Neural progenitor cell (in vitro differentiated cells): ENCODE results near the gene TEX2. TPM values are rescaled to one million over a fixed set of nuclear protein-coding genes. Genes with fewer than 3 reads are reported as not detected.

Source experiments
- DNase-seq: peaks from one replicate; pipeline ENCODE4 v3.0.0-alpha.2; 2016; ENCODE audit warnings: low spot score
- H2AFZ ChIP-seq: fragments of 200-600 bp; sonication (generic); replicated peaks from 2 replicates; pipeline ENCODE4 v1.6.1; 2016; ENCODE audit warnings: antibody characterized with exemption
- H3F3A ChIP-seq: fragments of 200-600 bp; sonication (generic); 2 replicates; pipeline ENCODE4 v1.6.1; 2016; ENCODE audit warnings: antibody characterized with exemption, low read depth
- H3K27ac ChIP-seq: fragments of 200-600 bp; sonication (generic); 2 replicates; pipeline ENCODE4 v1.5.1; 2016; ENCODE audit warnings: mild to moderate bottlenecking
- H3K27me3 ChIP-seq: fragments of 200-600 bp; sonication (generic); 2 replicates; pipeline ENCODE4 v1.6.1; 2016; ENCODE audit warnings: mild to moderate bottlenecking, moderate library complexity
- H3K36me3 ChIP-seq: fragments of 200-600 bp; sonication (generic); 2 replicates; pipeline ENCODE4 v1.5.1; 2016
- H3K4me1 ChIP-seq: fragments of 200-600 bp; sonication (generic); 2 replicates; pipeline ENCODE4 v1.6.1; 2016; ENCODE audit warnings: mixed run types
- H3K4me2 ChIP-seq: fragments of 200-600 bp; sonication (generic); 2 replicates; pipeline ENCODE4 v1.6.1; 2016
- H3K4me3 ChIP-seq: fragments of 200-600 bp; sonication (generic); 2 replicates; pipeline ENCODE4 v1.5.1; 2016
- H3K79me2 ChIP-seq: fragments of 200-600 bp; sonication (generic); 2 replicates; pipeline ENCODE4 v1.6.1; 2016; ENCODE audit warnings: low read depth
- H3K9ac ChIP-seq: fragments of 200-600 bp; sonication (generic); 2 replicates; pipeline ENCODE4 v1.6.1; 2016
- H3K9me3 ChIP-seq: fragments of 200-600 bp; sonication (generic); 2 replicates; pipeline ENCODE4 v1.5.1; 2016; ENCODE audit warnings: low read depth
- H4K20me1 ChIP-seq: fragments of 200-600 bp; sonication (generic); 2 replicates; pipeline ENCODE4 v1.6.1; 2016; ENCODE audit warnings: low read depth
- H3K27ac Mint-ChIP-seq: 3 replicates; pipeline ENCODE4 v1.8.0; 2021; ENCODE audit warnings: mixed read lengths
- H3K27me3 Mint-ChIP-seq: 2 replicates; pipeline ENCODE4 v1.8.0; 2022; ENCODE audit warnings: low read depth, mild to moderate bottlenecking, inconsistent platforms, moderate library complexity, mixed read lengths; ENCODE audit not compliant: insufficient read depth
- H3K36me3 Mint-ChIP-seq: 3 replicates; pipeline ENCODE4 v1.8.0; 2021; ENCODE audit warnings: mixed read lengths
- H3K4me1 Mint-ChIP-seq: 3 replicates; pipeline ENCODE4 v1.8.0; 2021; ENCODE audit warnings: mixed read lengths
- H3K4me3 Mint-ChIP-seq: 3 replicates; pipeline ENCODE4 v1.8.0; 2021; ENCODE audit warnings: mild to moderate bottlenecking, moderate library complexity, mixed read lengths
- H3K9me3 Mint-ChIP-seq: 3 replicates; pipeline ENCODE4 v1.8.0; 2020; ENCODE audit warnings: mixed read lengths
- EZH2 ChIP-seq: fragments of 200-600 bp; sonication (generic); IDR thresholded peaks from 2 replicates; pipeline ENCODE4 v1.6.1; 2017; ENCODE audit warnings: antibody characterized with exemption, mild to moderate bottlenecking, moderate library complexity
- EZH2phosphoT487 ChIP-seq: fragments of 200-600 bp; sonication (generic); IDR thresholded peaks from 2 replicates; pipeline ENCODE4 v1.6.1; 2017; ENCODE audit warnings: antibody characterized with exemption
- total RNA-seq: library from RNA; depleted of rRNA; stranded (reverse); fragments of >200 nt; gene quantifications from 2 replicates; pipeline ENCODE4 v1.2.3, GENCODE V29; 2015; ENCODE audit warnings: low replicate concordance
- TF ChIP-seq, protein P1 (sequence below): fragments of 200-600 bp; sonication (generic); IDR thresholded peaks from 2 replicates; pipeline ENCODE4 v1.5.1; 2017; ENCODE audit warnings: antibody characterized with exemption, mild to moderate bottlenecking

Gene TEX2
- total RNA-seq, 1 donor from 2014 or later, result 10.6 TPM

DNA sequence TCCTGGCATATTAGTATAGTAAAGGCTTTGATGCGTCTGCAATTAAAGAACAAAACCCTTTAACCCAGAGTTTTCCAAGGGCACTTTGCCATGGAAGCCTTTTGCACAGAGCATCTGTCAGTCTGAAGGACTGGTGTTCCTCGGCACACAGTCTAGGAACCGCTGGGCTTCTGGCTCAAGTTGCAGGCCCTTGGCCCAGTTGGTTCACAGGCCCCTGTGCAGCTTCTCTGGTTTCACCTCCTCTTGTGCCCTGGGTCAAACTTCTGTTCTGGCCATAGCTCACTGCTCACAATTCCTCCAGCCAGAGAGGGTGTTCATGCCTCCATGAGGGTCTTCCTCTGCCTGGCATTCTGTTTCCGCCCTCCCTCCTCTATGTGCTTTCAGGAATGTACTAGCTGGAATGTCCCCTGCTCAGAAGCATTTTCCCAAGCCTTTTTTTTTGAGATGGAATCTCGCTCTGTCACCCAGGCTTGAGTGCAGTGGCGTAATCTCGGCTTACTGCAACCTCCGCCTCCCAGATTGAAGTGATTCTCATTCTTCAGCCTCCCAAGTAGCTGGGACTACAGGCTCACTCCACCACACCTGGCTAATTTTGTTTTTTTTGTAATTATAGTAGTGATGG lies 34.5 kb upstream of the TEX2 start:
- no peak for DNase-seq
- Mint-ChIP-seq H3K4me3 (no peak overlapping the region), H3K9me3 (no peaks in the 10 kb centered on the region), H3K27ac (no peak overlapping the region), H3K4me1 (no peaks in the 10 kb centered on the region), H3K27me3 (peaks cover 10% of the 10 kb centered on the region), H3K36me3 (no peaks in the 10 kb centered on the region)
- H3K9ac ChIP-seq, result no peak overlapping the region
- no peaks in the 10 kb centered on the region for H3K4me1 ChIP-seq
- no peaks in the 10 kb centered on the region for H3K27me3 ChIP-seq
- TF ChIP-seq, protein P1, sequence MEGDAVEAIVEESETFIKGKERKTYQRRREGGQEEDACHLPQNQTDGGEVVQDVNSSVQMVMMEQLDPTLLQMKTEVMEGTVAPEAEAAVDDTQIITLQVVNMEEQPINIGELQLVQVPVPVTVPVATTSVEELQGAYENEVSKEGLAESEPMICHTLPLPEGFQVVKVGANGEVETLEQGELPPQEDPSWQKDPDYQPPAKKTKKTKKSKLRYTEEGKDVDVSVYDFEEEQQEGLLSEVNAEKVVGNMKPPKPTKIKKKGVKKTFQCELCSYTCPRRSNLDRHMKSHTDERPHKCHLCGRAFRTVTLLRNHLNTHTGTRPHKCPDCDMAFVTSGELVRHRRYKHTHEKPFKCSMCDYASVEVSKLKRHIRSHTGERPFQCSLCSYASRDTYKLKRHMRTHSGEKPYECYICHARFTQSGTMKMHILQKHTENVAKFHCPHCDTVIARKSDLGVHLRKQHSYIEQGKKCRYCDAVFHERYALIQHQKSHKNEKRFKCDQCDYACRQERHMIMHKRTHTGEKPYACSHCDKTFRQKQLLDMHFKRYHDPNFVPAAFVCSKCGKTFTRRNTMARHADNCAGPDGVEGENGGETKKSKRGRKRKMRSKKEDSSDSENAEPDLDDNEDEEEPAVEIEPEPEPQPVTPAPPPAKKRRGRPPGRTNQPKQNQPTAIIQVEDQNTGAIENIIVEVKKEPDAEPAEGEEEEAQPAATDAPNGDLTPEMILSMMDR, result no peak
- no peak for TF ChIP-seq EZH2phosphoT487
- TF ChIP-seq EZH2, result no peak
- H3K79me2 ChIP-seq, result no peaks in the 10 kb centered on the region
- no peak overlapping the region for H2AFZ ChIP-seq
- no peaks in the 10 kb centered on the region for H4K20me1 ChIP-seq
- H3F3A ChIP-seq, result no peaks in the 10 kb centered on the region
- no peaks in the 10 kb centered on the region for H3K9me3 ChIP-seq
- H3K36me3 ChIP-seq, result no peaks in the 10 kb centered on the region
- no peak overlapping the region for H3K27ac ChIP-seq
- no peak overlapping the region for H3K4me2 ChIP-seq
- H3K4me3 ChIP-seq, result no peak overlapping the region

GRCh38 chr17:64296246-64296645 lies 33.2 kb upstream of the TEX2 start:
- Histone ChIP-seq H3K4me2 (no peak overlapping the region), H2AFZ (no peak overlapping the region), H3K9me3 (peaks cover 5% of the 10 kb centered on the region), H3K4me3 (no peak overlapping the region), H3K9ac (no peak overlapping the region), H3K4me1 (no peaks in the 10 kb centered on the region), H3K27ac (no peak overlapping the region), H3K36me3 (no peaks in the 10 kb centered on the region), H3F3A (no peaks in the 10 kb centered on the region), H3K27me3 (no peaks in the 10 kb centered on the region), H4K20me1 (no peaks in the 10 kb centered on the region), H3K79me2 (no peaks in the 10 kb centered on the region)
- peaks cover 10% of the 10 kb centered on the region for H3K27me3 Mint-ChIP-seq
- no peaks in the 10 kb centered on the region for H3K4me1 Mint-ChIP-seq
- H3K9me3 Mint-ChIP-seq, result peaks cover 2% of the 10 kb centered on the region
- no peaks in the 10 kb centered on the region for H3K36me3 Mint-ChIP-seq
- TF ChIP-seq, protein P1, result no peak
- TF ChIP-seq EZH2phosphoT487 (no peak), EZH2 (no peak)
- no peak overlapping the region for H3K4me3 Mint-ChIP-seq
- DNase-seq, result no peak
- H3K27ac Mint-ChIP-seq, result no peak overlapping the region

- Histone ChIP-seq H3K79me2 (no peaks in the 10 kb centered on the region), H3K9me3 (peaks cover 8% of the 10 kb centered on the region), H4K20me1 (no peaks in the 10 kb centered on the region), H3K36me3 (no peaks in the 10 kb centered on the region), H3K27ac (no peak overlapping the region), H3F3A (no peaks in the 10 kb centered on the region), H3K9ac (no peak overlapping the region), H3K27me3 (no peaks in the 10 kb centered on the region), H3K4me1 (no peaks in the 10 kb centered on the region), H3K4me2 (no peak overlapping the region), H3K4me3 (no peak overlapping the region), H2AFZ (no peak overlapping the region)
- TF ChIP-seq EZH2 (no peak), EZH2phosphoT487 (no peak)
- TF ChIP-seq, protein P1, result no peak
- no peaks in the 10 kb centered on the region for H3K36me3 Mint-ChIP-seq
- no peak for DNase-seq
- H3K4me1 Mint-ChIP-seq, result no peaks in the 10 kb centered on the region
- H3K4me3 Mint-ChIP-seq, result no peak overlapping the region
- no peak overlapping the region for H3K27ac Mint-ChIP-seq
- peaks cover 11% of the 10 kb centered on the region for H3K27me3 Mint-ChIP-seq
- H3K9me3 Mint-ChIP-seq, result peaks cover 6% of the 10 kb centered on the region
Observed at GRCh38 chr17:64295146-64295545, 32.1 kb upstream of the TEX2 start.
